GM19240 (cell line): ENCODE measurements around the gene GJA1.

ENCODE experiments used
- DNase-seq: peaks from one replicate; pipeline ENCODE4 v3.0.0; 2011; ENCODE audit warnings: low spot score; ENCODE audit not compliant: insufficient read length

GJA1 gene

GRCh38 chr6:121482751-121483150 is 47.3 kb downstream of the GJA1 start:
- DNase-seq = no peak

- DNase-seq = no peak
Measured at GRCh38 chr6:121485359-121485811, 49.9 kb downstream of the GJA1 start.

- DNase-seq = no peak
Measured at GRCh38 chr6:121491576-121491975, 56.1 kb downstream of the GJA1 start.

GRCh38 chr6:121492536-121492935 is 57.1 kb downstream of the GJA1 start:
- no peak for DNase-seq

- DNase-seq = no peak
Measured at GRCh38 chr6:121497970-121498375, 62.5 kb downstream of the GJA1 start.

GRCh38 chr6:121498481-121499276 is 63.2 kb downstream of the GJA1 start:
- no peak for DNase-seq
